A673 (cell line): ENCODE measurements around the gene TNC.

ENCODE experiments used
- EZH2 ChIP-seq: fragments of 200-600 bp; sonication (generic); IDR thresholded peaks from 2 replicates; pipeline ENCODE4 v1.6.1; 2017; ENCODE audit warnings: borderline replicate concordance, low read depth, mild to moderate bottlenecking, mixed read lengths, antibody characterized with exemption, low read length; ENCODE audit not compliant: poor library complexity, severe bottlenecking
- TF ChIP-seq, protein P1 (sequence below): fragments of 300-800, 200-600 bp; sonication (generic); conservative IDR thresholded peaks from 2 replicates; pipeline ENCODE4 v1.5.1; 2017; ENCODE audit warnings: low read depth, mild to moderate bottlenecking, antibody characterized with exemption, low read length, moderate library complexity, mixed read lengths

GRCh38 chr9:115116421-115117284 lies 1.3 kb downstream of the TNC start:
- TF ChIP-seq, protein P1, sequence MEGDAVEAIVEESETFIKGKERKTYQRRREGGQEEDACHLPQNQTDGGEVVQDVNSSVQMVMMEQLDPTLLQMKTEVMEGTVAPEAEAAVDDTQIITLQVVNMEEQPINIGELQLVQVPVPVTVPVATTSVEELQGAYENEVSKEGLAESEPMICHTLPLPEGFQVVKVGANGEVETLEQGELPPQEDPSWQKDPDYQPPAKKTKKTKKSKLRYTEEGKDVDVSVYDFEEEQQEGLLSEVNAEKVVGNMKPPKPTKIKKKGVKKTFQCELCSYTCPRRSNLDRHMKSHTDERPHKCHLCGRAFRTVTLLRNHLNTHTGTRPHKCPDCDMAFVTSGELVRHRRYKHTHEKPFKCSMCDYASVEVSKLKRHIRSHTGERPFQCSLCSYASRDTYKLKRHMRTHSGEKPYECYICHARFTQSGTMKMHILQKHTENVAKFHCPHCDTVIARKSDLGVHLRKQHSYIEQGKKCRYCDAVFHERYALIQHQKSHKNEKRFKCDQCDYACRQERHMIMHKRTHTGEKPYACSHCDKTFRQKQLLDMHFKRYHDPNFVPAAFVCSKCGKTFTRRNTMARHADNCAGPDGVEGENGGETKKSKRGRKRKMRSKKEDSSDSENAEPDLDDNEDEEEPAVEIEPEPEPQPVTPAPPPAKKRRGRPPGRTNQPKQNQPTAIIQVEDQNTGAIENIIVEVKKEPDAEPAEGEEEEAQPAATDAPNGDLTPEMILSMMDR: no peak
- no peak for TF ChIP-seq EZH2
